Putamen (tissue), 1 donor: ENCODE results near the gene MVB12B.

Experiments used
- DNase-seq: peaks from one replicate; pipeline ENCODE4 v3.0.0-alpha.2; 2016; ENCODE audit warnings: low spot score

MVB12B gene

DNA sequence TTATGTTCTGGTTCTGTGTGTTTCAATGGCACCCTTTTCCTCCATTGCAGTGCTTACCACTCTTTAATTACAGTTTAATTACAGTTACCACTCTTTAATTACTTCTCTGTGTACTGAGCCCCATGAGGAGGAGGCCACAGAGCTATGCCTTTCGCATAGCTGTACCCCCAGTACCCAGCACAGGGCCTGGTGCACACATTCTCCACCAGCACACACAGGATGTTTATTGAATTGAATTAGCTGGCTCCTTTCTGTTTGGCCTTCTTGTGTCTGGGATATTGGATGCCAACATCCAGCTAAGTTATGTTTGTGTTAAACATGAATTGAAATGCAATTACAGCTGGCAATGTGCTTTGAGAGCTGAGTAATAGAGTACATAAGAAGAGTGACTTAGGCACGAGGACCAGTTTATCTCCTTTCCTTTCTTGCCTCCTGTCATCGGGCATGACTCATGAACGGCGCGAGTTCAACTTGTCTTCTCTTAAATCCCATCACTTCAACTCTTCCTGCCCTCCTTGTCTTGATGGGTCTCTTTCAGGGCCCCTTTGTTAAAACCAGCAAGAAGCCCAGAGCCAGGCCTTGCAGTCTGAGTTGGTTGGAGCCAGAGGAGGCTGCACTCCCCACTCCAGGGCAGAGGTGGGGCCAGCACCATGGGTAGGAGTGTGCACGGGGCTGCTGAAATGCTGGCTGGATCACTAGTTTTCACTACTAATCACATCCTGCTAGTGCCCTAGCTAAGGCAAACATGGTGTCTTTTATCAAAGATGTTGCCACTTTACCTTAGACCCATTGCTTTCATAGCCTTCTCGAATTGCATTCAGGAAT is 37.4 kb downstream of the MVB12B start:
- DNase-seq = no peak

DNA sequence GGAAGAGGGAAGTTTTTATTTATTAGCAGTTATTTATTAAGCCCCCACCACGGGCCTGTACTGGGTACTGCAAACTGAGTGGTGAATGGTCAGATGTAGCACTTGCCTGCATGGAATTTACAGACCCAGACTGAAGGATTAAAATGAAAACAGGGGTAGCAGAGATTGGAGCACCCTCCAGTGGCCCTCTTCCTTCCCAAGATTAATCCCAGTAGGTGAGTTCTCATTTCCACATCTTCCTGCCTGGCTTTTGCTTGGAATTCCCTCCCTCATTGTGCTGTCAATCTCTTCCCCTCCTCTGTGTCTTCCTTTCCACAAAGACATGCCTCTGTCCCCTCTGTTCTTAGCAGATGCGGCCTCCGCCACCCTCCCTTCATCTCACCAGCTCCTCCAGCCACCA is 39.2 kb downstream of the MVB12B start:
- DNase-seq = no peak

DNA sequence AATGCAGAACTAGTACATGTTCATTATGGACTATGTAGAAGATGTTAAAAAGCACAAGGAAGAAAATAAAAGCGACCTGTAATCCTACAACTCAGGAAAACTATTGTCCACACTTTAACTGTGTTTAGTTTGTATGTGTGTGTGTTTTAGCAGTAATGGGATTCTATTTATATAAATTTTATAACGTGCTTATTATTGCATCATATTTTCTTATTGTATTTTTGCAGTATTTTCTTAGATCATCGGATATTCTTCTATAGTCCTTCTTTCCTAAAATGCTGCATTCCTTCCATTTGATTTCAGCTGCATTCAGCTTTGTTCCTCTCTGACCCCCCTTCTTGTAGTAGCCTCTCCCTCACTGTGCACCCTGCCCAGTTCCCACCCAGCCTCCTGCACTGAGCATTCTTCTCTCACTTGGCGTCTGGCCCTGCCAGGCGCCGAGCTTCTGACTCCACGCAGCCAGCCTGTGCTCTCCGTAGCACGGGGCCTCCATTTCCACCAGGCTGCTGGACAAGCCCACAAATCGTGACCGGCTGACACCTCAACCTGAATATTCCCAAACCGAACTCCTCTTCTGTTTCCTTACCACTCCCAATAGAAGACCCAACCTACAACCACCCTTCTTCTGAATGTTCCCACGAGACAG is 39.9 kb downstream of the MVB12B start:
- peak; percentile 91 for DNase-seq

DNA sequence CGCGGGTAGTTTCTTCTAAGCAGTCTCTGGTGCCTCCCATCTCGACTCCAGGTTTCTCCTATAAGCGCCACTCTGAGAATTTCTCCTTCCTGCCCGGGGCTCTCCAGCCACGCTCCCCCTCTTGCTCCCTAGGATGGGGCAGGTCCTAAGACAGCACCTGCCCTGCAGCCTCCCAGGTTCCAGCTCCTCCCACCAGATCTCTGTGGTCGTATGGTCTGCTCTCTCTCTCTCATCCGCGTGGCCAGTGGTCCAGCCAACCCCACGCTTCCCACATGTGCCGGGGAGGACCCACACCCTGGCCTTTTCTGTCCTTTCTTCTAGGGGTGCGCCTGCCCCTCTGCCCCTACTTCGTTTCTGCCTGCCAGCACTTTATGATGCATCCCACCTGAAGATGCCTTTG is 40.5 kb downstream of the MVB12B start:
- DNase-seq = no peak

DNA sequence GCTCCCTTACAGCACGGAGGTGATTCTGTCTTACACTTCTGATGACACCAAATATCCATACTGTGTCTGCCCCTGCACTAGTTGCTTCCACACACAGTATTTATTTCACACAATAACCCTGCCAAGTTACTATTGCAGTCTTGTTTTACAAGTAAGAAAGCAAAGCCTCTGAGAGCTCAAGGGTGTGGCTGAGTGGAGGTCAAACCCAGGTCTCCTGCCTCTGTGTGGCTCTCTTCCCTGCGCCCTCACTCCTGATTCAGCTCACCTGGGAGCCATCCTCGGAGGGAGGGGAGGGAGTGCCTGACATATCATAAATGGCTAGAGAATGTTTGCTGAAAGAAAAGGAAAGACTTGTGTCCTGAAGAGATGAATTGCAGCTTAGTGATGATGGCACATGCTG is 41.0 kb downstream of the MVB12B start:
- DNase-seq = no peak

DNA sequence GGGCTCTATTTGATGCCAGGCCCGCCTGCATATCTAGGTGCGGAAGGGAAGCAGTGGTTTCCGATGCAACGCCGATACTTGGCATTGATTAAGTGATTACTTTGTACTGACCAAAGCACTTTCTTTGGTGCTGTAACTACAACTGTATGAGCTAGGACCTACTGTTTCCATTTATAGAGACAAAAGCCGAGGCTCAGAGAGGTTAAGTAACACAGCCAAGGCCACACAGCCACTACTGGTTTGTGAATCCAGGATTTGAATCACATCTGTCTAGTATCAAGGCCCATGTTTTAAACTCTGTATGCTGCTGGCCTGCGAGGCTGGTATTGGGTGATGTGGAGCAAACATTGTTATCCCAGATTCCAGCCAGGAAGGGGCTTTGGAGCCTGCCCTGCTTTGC is 41.4 kb downstream of the MVB12B start:
- no peak for DNase-seq

DNA sequence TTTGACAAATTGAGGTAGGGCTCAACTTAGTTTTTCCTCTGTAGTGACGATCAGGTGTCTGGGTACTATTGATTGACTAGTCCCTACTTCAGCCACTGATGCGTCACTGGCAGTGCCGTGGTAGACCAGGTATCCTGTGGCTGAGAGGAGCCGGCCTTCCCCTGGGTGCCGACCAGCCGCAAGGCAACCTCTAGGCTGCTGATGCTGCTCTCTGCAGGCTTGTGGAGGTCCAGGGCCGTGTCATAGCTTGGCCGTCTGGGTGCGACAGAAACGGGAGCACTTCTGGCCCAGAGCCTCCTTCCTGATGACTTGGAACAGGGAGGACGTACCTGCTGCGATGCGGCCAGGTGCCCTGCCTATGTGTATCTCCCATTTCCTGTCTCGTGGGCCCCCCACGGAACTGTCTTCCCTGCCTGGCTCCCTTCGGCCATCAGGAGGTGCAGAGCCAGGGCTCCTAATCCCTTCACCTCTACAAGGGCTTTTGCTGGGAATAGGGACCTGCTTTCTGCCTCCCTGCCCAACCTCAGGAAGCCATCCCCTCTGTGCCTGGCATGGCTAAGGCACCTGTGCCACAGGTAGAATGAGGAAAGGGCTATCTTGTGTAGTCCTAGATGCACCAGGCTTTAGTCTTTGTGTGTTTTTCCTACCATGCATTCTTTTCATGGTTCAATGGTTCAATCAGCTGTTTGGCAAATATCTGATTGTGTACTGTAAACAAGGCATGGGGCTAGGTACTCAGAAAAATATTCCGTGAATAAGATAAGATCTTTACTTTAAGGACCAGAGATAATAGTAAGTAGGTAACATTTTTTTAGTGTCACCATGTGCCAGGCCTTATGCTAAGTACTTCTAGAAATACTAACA is 44.6 kb downstream of the MVB12B start:
- no peak for DNase-seq

DNA sequence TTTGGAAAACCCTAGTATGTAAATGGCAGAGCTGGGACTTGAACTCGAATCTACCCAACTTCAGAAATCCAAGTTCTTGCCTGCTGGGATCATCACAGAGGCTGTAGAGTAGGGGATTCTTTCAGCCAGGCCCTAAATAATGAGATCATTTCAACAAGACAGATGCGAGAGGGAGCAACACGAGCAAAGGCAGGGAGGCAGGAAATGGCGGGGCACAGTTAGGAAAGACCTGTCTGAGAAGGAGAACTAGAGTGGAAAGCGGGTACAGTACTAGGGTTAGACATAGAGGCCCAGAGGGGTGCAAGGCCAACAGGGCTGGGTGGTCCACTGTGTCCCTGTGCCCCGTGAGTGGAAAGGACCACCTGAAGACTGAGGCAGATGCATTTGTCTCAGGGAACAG is 46.1 kb downstream of the MVB12B start:
- no peak for DNase-seq

DNA sequence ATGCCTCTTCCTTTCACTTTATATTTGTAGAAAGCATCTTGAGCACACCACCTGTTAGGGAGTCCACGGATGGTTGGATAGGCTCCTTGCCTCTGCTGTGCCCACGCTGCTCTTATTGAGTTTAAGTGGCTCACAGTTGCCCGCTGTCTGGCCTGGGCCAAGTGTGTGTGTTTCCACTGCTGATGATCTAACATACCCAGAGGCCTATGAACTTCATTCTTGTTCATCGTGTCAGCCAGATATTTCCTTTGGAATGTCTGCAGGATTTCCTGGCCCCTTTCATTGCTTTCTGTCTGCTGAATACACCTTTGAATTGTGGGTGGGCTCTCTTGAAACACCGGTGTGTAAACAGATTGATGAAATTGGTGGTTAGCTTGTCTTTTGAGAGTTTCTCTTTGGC is 46.6 kb downstream of the MVB12B start:
- DNase-seq = no peak

DNA sequence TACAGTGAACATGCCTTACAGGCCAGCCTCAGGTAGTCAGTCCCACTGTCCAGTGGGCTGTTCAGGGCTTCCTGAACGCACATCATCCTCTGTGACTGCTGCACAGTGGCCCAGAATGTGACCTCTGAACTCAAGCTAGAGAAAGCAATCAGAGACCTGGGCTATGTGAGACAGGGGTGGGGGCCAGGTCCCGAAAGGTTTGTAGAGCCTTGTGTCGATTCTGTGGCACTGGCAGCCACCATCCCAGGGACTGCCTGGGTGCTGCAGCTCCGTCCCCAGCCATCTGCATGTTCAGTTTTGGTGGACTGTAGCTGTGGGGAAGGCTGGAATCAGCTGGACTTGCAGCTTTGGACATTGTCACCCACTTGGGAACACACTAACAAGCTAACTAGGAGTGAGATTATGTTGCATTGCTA is 47.7 kb downstream of the MVB12B start:
- DNase-seq = no peak

DNA sequence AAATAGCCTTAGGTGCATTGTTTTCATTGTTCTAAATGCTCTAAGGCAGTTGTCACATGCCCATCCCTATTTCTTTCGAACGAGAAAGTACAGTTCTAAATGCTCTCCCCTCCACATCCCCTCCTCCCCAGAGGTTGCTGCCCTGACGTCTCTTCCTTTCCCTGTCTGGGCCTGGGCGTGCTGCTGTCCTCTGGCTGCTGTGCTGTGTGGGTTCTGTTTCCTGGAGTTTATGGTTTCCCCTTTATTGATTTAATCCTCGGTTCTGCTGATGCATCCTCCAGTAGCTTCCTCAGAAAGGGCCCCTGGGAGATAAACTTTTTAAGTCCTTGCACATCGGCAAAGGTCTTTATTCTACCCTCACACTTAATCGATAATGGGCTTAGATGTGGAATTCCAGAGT is 48.8 kb downstream of the MVB12B start:
- no peak for DNase-seq

DNA sequence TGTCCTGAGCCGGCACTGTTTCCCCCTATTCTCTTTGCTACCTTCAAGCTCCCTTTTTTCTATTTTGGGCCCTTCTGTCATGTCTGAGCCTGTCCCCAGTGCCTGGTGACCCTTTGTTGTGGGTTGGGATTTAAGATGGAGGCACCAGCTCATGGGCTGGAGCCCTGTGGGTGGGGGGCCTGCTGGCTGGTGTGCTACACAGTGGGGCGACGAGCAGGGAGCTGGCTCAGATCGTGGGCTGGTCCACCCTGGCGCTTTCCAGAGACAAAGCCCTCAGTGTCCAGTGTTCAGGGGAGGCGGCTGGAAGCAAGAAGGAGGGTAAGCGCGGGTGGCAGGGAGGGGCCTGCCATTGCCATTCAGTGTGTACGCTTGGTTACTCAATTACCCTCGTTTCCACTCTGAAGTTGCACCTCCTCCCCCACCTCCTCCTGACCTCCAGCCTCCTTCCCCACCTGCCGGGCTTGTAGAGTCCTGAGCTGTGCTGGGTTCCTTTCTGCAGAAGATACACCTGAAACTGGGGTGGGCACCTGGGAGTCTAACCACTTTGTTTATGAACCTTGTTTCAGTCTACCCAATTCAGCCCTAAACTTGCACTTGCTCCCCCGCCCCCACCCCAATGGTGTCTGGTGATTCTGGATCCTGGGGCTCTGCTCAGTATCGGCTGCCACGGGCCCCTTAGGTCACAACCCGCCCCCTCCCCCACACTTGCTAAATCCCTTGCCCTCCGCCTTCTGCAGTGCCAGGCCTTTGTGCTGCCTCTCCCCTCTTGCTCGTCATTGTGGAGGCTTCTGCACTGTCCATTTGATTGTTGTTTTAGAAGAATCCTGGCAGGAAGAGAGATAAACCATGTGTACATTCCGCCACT is 49.9 kb downstream of the MVB12B start:
- peak; percentile 95 for DNase-seq

DNA sequence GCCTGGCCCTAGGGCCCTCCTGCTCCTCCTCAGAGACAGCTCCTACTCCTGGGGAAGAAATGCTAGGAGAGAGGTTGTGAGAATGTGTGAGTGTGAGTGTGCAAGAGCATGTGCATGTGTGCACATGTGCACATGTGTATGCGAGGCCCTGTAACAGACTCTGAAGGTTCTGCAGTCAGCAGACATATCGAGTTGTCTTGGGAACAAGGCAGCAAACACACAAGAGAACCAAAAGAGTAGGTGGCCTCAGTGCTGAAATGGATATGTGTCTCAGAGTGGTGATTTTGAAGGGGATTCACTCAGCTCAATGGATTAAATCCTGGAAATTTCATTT is 50.5 kb downstream of the MVB12B start:
- DNase-seq = no peak

DNA sequence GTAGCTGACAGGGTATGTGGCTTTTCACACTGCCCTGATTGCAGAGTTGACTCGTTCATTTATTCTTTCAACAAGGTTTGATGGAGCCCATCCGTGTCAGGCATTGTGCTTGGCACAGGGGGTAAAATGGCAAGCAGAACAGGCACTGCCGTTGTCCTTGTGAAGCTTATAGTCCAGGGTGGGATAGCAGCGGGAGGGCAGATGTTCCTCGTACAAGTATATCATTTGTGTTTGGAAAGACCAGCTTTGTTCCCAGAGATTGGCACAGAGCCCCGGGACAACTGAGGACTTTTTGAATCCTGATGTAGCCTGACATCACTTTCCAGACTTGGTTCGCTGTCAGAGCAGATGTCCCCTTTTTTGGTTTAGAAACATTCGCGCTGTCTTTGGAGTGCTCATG is 50.9 kb downstream of the MVB12B start:
- peak; percentile 98 for DNase-seq

DNA sequence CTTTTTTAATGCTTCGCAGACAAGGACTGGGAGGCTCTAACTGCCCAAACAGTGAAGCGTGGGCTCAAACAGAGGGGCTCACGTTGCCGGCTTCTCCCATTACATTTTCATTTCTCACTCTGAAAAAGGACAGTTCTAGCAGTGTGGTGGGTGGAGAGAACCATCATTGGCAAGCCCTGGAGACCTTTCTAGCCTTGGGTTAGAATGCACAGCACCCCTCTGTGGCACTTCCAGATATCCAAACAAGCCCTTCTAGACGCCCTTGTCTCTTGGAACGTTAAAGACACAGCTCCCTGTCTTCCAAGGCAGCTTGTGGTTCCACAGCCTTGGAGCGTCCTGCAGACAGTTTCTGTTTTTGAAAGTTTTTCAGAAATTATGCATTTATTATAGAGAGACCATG is 52.1 kb downstream of the MVB12B start:
- no peak for DNase-seq

DNA sequence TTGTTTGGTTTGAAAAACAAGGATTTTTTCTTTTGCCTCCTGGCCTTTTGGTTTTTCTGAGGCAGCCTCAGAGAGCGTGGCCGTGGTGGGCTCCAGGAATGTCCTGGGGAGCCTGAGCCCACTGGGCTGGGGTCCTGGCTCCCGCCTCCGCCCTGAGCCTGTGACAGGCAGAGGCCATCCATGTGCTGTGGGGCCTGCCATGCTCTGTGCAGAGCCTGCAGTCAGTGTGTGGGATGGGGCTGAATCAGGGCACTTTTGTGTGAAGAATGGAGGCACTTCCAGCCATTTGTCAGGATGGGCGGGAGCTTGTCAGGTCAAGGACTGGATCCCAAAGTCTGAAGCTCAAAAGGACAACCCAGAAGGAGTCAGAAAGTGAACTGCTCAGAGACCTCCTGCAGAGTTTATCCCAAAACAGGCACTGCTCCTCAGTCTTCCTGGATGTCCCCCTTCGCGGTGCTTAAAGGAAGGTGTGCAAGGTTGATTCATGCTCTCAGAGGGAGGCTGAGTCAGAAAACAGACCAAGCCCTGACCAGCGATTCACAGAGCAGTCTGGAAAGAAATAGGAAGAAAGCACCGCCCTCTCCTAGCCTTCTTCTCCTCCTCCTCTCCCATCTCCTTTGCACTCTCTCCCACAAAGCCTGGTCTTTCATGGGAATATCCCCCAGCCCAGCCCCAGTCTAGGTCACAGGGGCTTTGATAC is 53.2 kb downstream of the MVB12B start:
- DNase-seq = no peak

DNA sequence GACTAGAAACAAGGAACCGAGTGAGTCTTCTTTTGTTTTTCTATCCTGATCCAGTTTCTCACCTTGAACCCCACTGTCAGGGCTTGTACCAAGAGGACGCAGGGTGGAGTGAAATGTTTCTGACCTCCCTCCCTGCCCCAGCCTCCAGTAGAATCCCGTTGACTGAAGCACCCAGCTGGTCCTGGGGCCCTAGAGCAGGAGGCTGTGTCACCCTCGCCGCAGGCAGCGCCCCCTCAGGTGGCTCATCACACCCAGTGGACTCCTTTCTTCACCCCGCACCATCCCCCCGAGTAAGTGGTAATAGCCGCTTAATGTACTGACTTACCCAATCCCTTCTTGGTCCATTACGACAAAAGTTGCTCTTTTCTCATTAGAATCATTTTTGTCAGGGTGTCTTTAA is 53.8 kb downstream of the MVB12B start:
- DNase-seq = no peak

DNA sequence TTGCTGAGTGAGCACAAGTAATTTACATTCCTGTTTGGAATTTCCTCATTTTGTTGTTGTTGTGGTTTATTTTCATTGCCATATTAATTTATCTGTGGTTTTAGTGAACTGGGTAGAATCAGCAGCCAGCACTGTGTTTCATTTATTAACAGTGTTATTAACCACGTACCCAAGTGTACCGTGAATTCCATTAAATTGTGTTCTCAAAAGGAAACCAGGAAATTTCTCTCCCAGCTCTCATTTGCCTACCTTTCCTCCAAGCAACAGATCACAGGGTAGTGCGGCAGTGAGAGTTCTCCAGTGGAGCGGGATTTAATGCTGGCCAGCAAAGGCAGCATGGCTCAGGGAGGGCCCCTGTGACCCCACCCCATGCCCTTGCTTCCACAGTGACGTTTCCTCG is 54.6 kb downstream of the MVB12B start:
- no peak for DNase-seq

DNA sequence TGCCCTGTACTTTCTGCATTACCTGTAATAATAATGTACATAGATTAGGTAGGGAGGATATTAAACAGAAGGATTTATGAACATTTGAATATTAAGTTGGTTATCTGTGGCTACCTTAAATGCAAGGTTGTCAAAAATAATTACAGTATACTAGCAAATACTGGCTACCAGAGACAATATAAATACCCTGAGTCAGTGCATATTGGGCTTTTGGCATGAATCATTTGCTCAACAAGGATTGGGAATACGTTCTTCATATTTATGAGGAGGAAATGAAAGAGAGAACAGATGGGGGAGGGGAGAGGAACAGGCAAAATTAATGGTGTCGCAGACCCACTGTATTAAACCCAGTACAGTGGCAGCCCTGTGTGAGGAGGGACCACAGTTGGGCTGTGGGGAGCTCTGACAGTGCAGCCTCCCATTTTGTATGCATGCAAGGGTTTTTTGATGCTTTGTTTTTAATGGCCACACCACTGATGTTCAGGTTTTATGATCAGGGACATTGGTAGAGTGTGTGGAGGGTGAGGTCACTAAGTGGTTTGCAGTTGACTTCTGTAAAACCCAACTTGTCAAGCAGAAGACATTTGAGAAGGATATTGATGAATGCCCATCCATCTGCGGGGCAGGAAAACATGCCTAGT is 56.9 kb downstream of the MVB12B start:
- no peak for DNase-seq

DNA sequence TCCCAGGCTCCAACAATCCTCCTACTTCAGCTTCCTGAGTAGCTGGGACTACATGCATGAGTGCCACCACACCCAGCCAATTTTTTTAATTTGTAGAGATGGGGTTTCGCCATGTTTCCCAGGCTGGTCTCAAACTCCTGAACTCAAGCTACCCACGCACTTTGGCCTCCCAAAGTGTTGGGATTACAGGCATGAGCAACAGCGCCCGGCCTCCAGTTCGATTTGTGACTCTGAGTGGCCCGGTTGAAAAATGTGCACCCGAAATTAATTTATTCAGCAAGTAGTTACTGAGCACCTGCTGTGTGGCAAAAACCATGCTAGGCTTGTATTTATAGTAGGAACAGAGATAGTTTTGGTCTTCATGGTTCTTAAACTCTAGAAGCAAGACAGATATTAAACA is 58.3 kb downstream of the MVB12B start:
- no peak for DNase-seq

DNA sequence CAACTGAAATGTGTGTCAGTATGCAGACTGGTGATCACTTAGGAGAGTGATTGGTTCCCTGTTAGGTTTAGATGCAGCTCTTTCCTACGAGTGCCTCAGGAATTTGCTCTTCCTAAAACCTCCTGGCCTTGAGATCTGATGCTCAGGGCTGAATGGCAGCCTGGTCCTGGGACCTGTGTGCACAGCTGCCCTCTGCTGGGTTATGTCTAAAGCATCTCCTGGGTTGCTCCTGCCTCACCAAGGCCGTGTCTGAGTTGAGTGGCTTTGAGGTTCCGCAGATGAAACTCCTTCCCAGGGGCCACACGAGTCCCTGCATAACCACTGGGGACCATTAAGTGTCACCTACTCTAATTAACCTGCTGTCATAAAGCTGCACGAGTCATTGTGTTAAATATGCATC is 59.5 kb downstream of the MVB12B start:
- DNase-seq = peak; percentile 81
